GM12878 (cell line): ENCODE data around the gene CATSPERD. TPM values are rescaled to one million over a fixed set of nuclear protein-coding genes. Genes with fewer than 3 reads are reported as not detected.
A peak's percentile ranks its signal among the peaks of the same experiment; 100 is the strongest.

Source experiments
- ATAC-seq: fragments of 200-7000 bp; cut with Tn5 transposase; 3 replicates; pipeline ENCODE4 v1.9.1; 2020; ENCODE audit warnings: mild to moderate bottlenecking, moderate library complexity
- BruUV-seq: library from RNA; stranded (reverse); fragments of 400-500 nt; replicated peaks from 2 replicates; lab custom pipeline; 2021; lab: Mats Ljungman, UMichigan
- CTCF ChIA-PET: fragments of 300-600 bp; sonication (Branson Sonifier 250); formaldehyde crosslinking; extraction: SDS; loops from one replicate; lab custom pipeline; 2021; ENCODE audit warnings: inconsistent platforms; lab: Yijun Ruan, JAX
- POLR2A ChIA-PET: fragments of 350-600 bp; formaldehyde crosslinking; extraction: SDS; loops from one replicate; lab custom pipeline; 2021; ENCODE audit warnings: inconsistent platforms; lab: Charles Lee
- RAD21 ChIA-PET: fragments of 300-600 bp; sonication (Branson Sonifier 250); formaldehyde crosslinking; loops from one replicate; lab custom pipeline; 2023; ENCODE audit warnings: antibody characterized with exemption; ENCODE audit not compliant: unreplicated experiment; lab: Charles Lee
- SMC1A ChIA-PET: fragments of 300-600 bp; sonication (Branson Sonifier 250); formaldehyde crosslinking; loops from one replicate; lab custom pipeline; 2023; ENCODE audit not compliant: unreplicated experiment, uncharacterized antibody; lab: Charles Lee
- DNase-seq: peaks from one replicate; pipeline ENCODE4 v3.0.0-alpha.2; 2011; ENCODE audit warnings: low read depth, low spot score
- FAIRE-seq: peaks from 3 replicates; lab custom pipeline; 2011; peaks lifted over from hg19 to GRCh38; lab: Jason Lieb, UNC
- H2AFZ ChIP-seq: 2 replicates; pipeline ENCODE4 v1.6.0; 2011; ENCODE audit warnings: low read depth, low read length, control low read depth; ENCODE audit not compliant: control insufficient read depth
- H3K27ac ChIP-seq: 2 replicates; pipeline ENCODE4 v1.5.1; 2011; ENCODE audit warnings: control low read depth; ENCODE audit not compliant: control insufficient read depth, insufficient read depth
- H3K27me3 ChIP-seq, 2 experiments: replicated peaks in 1 of 2; 2 replicates each; pipeline versions ENCODE4 v1.6.0 to v1.6.1; 2011; ENCODE audit warnings: low read length in 1 of 2; ENCODE audit not compliant: control insufficient read depth in 2 of 2, insufficient read depth in 2 of 2
- H3K36me3 ChIP-seq, 2 experiments: 2 replicates each; pipeline ENCODE4 v1.5.1; 2011; ENCODE audit warnings: low read length in 1 of 2; ENCODE audit not compliant: control insufficient read depth in 2 of 2, insufficient read depth in 2 of 2
- H3K4me1 ChIP-seq: 2 replicates; pipeline ENCODE4 v1.6.1; 2011; ENCODE audit warnings: mild to moderate bottlenecking, low read length, moderate library complexity, mixed read lengths; ENCODE audit not compliant: control insufficient read depth, insufficient read depth
- H3K4me2 ChIP-seq: 2 replicates; pipeline ENCODE4 v1.6.0; 2011; ENCODE audit warnings: control low read depth; ENCODE audit not compliant: control insufficient read depth, insufficient read depth
- H3K4me3 ChIP-seq: fragments of 200-600 bp; sonication (generic); 2 replicates; pipeline ENCODE4 v1.5.1; 2016
- H3K79me2 ChIP-seq: 2 replicates; pipeline ENCODE4 v1.6.0; 2011; ENCODE audit warnings: low read length; ENCODE audit not compliant: control insufficient read depth, insufficient read depth
- H3K9ac ChIP-seq: 2 replicates; pipeline ENCODE4 v1.8.0; 2011; ENCODE audit warnings: low read length, control low read depth, mixed read lengths; ENCODE audit not compliant: control insufficient read depth, insufficient read depth
- H3K9me3 ChIP-seq: replicated peaks from 3 replicates; pipeline ENCODE4 v1.5.1; 2011; ENCODE audit warnings: mild to moderate bottlenecking, low read length; ENCODE audit not compliant: control insufficient read depth, insufficient read depth
- H4K20me1 ChIP-seq: 2 replicates; pipeline ENCODE4 v1.6.0; 2011; ENCODE audit not compliant: control insufficient read depth, insufficient read depth
- ASH2L ChIP-seq: fragments of 300-600, 200-600 bp; sonication (generic); IDR thresholded peaks from 2 replicates; pipeline ENCODE4 v1.6.1; 2017; ENCODE audit warnings: low read depth, mild to moderate bottlenecking, borderline replicate concordance
- FOXK2 ChIP-seq: fragments of 450-650 bp; IDR thresholded peaks from 2 replicates; pipeline ENCODE4 v1.6.1; 2017; ENCODE audit warnings: mild to moderate bottlenecking, moderate library complexity
- HDGF ChIP-seq: fragments of 450-650 bp; IDR thresholded peaks from 2 replicates; pipeline ENCODE4 v1.6.1; 2016; ENCODE audit warnings: antibody characterized with exemption
- WGBS: methylation state at CpG from one replicate; pipeline ENCODE4 v1.1.6; 2016; ENCODE audit warnings: low lambda C conversion rate; ENCODE audit not compliant: insufficient replicate concordance, insufficient coverage; ENCODE audit errors: missing lambda C conversion rate; 5-methylcytosine and 5-hydroxymethylcytosine counted together
- in situ Hi-C: fragments of 300-500 bp; cut with MboI; formaldehyde crosslinking; loops from 9 replicates; pipeline ENCODE4 v1.14.3; 2018; ENCODE audit warnings: mixed read lengths
- intact Hi-C: fragments of 100-400 bp; cut with micrococcal nuclease; formaldehyde crosslinking; loops from one replicate; pipeline ENCODE4 v1.14.2; 2022; ENCODE audit not compliant: unreplicated experiment
- polyA plus RNA-seq, 11 experiments: library from polyadenylated mRNA; depleted of rRNA in 4 of 11; unstranded in 6 of 11; stranded (reverse) in 5 of 11; fragments of >200 nt; fragmentation: Nextera tagmentation in 4 of 11; fragmentation: Illumina TruSeq in 1 of 11; extraction: Ambion mirVana in 4 of 11; extraction: Trizol in 1 of 11; gene quantifications; 1 replicate in 1 of 11; 2 replicates in 10 of 11; pipeline versions ENCODE4 v1.2.1 to v1.2.3, GENCODE V29; 2011 to 2016; ENCODE audit warnings: inconsistent platforms in 2 of 11, missing spikeins in 2 of 11, low read depth in 1 of 11
- total RNA-seq, 4 experiments: library from RNA; depleted of rRNA in 3 of 4; stranded (reverse); fragments of >200 nt in 3 of 4; fragmentation: Illumina TruSeq in 1 of 4; extraction: Trizol in 1 of 4; gene quantifications; 2 replicates each; pipeline versions ENCODE4 v1.2.1 to v1.2.3, GENCODE V29; 2013 to 2021
- TF ChIP-seq, protein P1 (sequence below): fragments of 450-650 bp; IDR thresholded peaks from 2 replicates; pipeline ENCODE4 v1.6.1; 2017; ENCODE audit warnings: low read depth, mild to moderate bottlenecking, moderate library complexity

The CATSPERD gene
- total and polyA plus RNA-seq, 10 of the 15 experiments (the other 5 are each of a cell fraction or from before 2014, with no cell fraction given) = 0.02 to 0.38 (median 0.11) TPM; not detected in 5

DNA sequence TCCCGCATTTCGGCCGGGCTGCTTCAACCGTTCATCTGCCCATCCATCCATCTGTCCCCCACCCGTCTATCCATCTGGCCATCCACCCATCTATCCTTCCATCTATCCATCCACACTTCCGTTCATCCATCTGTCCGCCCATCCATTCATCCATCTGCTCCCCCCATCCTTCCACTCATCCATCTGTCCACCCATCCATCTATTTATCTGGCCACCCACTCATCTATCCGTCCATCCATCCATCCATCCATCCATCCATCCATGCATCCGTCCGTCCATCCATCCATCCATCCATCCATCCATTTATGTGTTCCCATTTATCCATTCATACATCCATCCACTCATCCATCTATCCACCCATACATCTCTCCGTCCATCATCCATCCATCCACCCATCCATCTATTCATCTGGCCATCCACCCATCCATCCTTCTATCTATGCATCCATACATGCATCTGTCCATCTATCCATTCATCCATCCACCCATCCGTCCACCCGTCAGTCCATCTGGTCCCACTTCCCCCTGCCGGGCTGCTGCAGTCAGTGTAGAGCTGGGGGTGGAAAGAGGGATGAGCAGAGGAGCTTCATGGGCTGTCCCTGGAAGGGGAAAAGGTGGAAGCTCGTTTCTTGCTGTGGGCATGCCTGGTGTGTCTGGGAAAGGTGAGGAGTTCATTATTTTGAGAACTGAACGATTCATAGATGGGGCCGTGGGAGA is 38.9 kb upstream of the CATSPERD start:
- in situ Hi-C loops = loop anchor here (10.0 kb wide), 1 partner anchor 1437 kb away; the partner anchor contains the start of gene YJU2
- no TSS peak for BruUV-seq
- DNase-seq (no peak), FAIRE-seq (no peak), ATAC-seq (no peak)
- H3K27ac ChIP-seq = no peak overlapping the region
- peaks cover 5% of the 10 kb centered on the region; the same call in 1 of the 2 replicates for H3K4me1 ChIP-seq
- ChIA-PET RAD21 (no interaction called here), CTCF (no interaction called here), POLR2A (interaction anchor here (1.0 kb wide), 1 partner anchor 10 kb away, joined by 6 read pairs; no protein-coding TSS in a partner anchor), SMC1A (no interaction called here)
- no peak overlapping the region for H3K4me3 ChIP-seq
- H3K27me3 ChIP-seq = no peaks in the 10 kb centered on the region
- 69% methylated on average over 13 of the region's 17 CpGs for WGBS
- H2AFZ ChIP-seq = peak overlapping the region; percentile 99
- H3K9ac ChIP-seq = no peak overlapping the region
- H4K20me1 ChIP-seq = no peaks in the 10 kb centered on the region
- TF ChIP-seq, protein P1, sequence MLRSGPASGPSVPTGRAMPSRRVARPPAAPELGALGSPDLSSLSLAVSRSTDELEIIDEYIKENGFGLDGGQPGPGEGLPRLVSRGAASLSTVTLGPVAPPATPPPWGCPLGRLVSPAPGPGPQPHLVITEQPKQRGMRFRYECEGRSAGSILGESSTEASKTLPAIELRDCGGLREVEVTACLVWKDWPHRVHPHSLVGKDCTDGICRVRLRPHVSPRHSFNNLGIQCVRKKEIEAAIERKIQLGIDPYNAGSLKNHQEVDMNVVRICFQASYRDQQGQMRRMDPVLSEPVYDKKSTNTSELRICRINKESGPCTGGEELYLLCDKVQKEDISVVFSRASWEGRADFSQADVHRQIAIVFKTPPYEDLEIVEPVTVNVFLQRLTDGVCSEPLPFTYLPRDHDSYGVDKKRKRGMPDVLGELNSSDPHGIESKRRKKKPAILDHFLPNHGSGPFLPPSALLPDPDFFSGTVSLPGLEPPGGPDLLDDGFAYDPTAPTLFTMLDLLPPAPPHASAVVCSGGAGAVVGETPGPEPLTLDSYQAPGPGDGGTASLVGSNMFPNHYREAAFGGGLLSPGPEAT = no peak
- TF ChIP-seq HDGF = 0 out of 2 replicates have a peak, but pooled peaks have one; percentile 34
- 0 out of 2 replicates have a peak, but pooled peaks have one; percentile 17 for TF ChIP-seq FOXK2
- TF ChIP-seq ASH2L = no peak
- no peaks in the 10 kb centered on the region for H3K9me3 ChIP-seq
- peaks cover 12% of the 10 kb centered on the region for H3K79me2 ChIP-seq
- intact Hi-C loops = no loop called here
- H3K36me3 ChIP-seq = no peaks in the 10 kb centered on the region; a peak in 1 of 4 replicates
- peak overlapping the region; percentile 97 for H3K4me2 ChIP-seq
